Heart left ventricle (tissue), 13 donors: ENCODE measurements around the gene PLB1.

Experiments used
- POLR2A ChIP-seq, 2 donors: fragments of 450-650 bp; IDR thresholded peaks; one replicate each; pipeline ENCODE4 v1.6.1; 2017; ENCODE audit warnings: antibody characterized with exemption in 2 of 2, mild to moderate bottlenecking in 2 of 2, moderate library complexity in 2 of 2
- TF ChIP-seq, protein P1 (sequence below), 12 donors: fragments of 200-600 bp; sonication (generic) in 4 of 12; IDR thresholded peaks; one replicate each; pipeline versions ENCODE4 v1.5.0 to v1.8.0; 2018 to 2022; ENCODE audit warnings: antibody characterized with exemption in 12 of 12, mild to moderate bottlenecking in 5 of 12
- donor health status: ischemic (EF 13 %, LVEDD 7.1; RV severe dilation, severe dysfunction).
- donor health status: DM: no; HTN: yes; CAD: no.
- donor health status: DM: no; HTN: no; CAD: no.
- donor health status: ischemic (EF 25% LVEDD 6.9; RV normal size, moderate dysfunction).
- donor health status: ischemic (EF 25% LVEDD 5.7; RV mildly dilated, moderate dysfunction).
- donor health status: ischemic (EF 35%, LVEDD 5.7; RV mildly dilated, moderate dysfunction).
- donor health status: nonischemic (EF 11% LVEDD 7.7; RV severe dilation, severe dysfunction).
- donor health status: DM: yes; HTN: yes; CAD: no.
- donor health status: PGD.
- donor health status: ischemic (EF 29% LVEDD 5.4; RV normal size, mild dysfunction).
- donor health status: nonischemic (EF 23%, LVEDD 6.1; RV moderate dilation, normal function).

DNA sequence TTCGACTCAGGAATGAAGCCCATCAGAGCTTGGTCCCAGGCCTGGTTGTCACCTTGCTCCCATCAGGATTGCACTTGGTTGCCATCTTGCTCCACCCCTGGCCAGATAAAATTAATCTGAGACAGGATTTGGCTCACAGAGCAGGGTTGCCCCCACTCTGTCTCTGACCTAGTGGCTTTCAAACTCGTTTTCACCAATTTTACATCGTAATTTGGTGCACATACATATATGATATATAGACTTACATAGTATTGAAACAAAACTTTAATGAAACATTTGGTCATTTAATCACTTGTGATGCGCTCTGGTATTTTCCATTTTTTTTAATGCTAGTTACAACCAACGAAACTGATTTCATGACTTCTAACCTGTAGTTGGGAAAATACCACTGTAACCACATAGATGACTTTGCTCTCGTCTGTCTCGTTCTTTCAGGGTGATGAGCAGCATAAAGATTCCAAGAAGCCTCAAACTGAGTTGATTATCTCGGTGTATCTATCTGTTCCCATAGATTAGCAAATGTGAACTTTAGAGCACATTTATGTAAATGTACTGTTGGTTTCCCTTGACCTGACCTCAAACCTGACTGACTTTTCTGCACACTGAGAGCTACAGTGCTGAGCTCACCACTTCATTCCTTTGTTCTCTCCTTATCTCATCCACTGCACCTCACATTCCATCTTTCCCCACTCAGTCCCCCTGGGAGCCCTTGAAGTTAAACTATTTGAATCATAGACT, 30.5 kb upstream of the PLB1 start:
- TF ChIP-seq, protein P1, sequence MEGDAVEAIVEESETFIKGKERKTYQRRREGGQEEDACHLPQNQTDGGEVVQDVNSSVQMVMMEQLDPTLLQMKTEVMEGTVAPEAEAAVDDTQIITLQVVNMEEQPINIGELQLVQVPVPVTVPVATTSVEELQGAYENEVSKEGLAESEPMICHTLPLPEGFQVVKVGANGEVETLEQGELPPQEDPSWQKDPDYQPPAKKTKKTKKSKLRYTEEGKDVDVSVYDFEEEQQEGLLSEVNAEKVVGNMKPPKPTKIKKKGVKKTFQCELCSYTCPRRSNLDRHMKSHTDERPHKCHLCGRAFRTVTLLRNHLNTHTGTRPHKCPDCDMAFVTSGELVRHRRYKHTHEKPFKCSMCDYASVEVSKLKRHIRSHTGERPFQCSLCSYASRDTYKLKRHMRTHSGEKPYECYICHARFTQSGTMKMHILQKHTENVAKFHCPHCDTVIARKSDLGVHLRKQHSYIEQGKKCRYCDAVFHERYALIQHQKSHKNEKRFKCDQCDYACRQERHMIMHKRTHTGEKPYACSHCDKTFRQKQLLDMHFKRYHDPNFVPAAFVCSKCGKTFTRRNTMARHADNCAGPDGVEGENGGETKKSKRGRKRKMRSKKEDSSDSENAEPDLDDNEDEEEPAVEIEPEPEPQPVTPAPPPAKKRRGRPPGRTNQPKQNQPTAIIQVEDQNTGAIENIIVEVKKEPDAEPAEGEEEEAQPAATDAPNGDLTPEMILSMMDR (IDR thresholded peaks at IDR 0.05), result no peak
- no peak for TF ChIP-seq POLR2A (IDR thresholded peaks at IDR 0.05)
